ENCODE results near the gene DHCR7. TPM values are rescaled to one million over a fixed set of nuclear protein-coding genes. Genes with fewer than 3 reads are reported as not detected.

The DHCR7 gene
- total RNA-seq, 2 experiments from 2014 or later = 66.4 to 68.9 TPM

DNA sequence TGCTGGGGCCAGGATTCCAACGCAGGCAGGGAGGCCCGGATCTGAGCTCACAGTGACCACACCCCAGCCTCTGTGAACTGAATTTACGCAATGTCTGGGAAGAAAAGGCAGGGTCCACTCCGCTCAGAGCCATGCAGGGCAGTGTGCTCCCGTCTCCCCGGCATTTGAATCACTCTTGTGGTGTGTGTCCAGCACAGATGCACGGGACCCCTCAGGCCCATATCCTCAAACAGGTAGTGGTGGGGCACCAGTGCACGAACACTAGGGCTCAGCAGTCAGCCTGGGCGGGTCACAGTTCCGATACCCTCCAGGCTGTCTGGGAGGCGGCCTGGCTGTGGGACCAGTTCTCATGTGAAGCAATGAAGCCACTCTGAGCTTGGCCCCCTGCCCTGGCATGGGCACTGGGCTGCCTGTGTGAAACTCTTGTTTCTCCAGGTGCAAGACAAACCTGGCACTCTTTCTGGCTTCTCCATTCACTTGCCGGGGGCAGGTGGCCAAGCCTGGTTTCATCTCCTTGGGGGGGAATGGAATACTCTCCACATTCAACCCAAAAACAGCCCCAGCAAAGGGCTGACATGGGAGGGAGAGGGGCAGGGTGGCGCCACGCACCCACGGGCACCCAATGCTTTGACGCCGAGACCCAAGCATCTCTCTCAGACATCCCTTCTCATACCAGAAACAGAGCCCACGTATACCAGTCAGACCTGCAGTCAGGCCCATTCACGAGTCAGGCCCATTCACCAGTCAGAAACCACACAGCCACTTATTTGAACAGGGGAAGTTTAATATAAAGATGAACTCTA lies 14.3 kb downstream of the DHCR7 start:
- POLR2A ChIA-PET = interaction anchor here (0.8 to 1.0 kb wide), 2 partner anchors 10 to 18 kb away, joined by 3 to 4 read pairs; no protein-coding TSS in a partner anchor
- Mint-ChIP-seq H3K27me3 (no peaks in the 10 kb centered on the region), H3K27ac (no peak overlapping the region)

DNA sequence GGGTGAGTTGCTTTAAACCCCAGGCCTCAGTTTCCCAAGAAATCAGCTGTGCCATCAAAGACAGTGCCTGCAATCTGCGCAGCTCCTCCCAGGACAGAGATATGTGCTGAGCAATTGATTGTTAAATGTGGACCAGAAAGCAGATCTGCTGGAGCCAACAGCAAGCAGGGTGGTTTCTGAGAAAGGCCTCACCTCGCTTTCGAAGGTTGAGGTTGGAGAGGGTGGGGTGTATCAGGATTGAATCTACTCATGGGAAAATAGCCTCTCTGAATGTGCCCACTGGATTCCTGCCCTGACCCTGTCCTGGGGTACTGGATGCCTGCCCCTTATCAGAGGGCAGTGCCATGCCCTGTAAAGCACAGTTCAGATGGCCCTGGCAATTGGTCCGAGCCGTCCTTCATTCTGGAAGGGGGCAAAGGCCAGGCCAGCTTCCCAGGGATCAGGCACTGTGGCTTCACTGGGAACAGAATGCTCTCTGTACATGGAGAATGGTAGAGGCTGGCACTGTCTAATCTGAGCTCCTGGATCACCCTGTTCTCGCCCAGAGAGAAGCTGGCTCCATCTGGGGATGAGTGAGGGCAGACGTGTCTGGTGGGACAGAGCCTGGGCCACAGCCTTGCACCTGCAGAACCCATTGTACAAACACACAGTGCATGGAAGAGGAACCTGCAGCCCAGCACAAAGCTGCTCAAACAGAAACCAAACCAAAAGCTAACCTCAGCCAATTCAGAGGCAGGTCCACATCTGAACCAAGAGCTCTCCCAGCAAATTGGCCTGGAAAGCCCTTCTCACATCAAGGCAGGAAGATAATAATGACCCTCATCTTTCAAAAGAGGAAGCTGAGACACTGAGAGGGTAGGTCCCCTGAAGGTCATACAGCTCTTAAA lies 15.2 kb downstream of the DHCR7 start:
- ChIA-PET POLR2A (interaction anchor here (0.8 to 1.0 kb wide), 2 partner anchors 9 to 14 kb away, joined by 4 read pairs; no protein-coding TSS in a partner anchor), CTCF (no interaction called here)
- no peaks in the 10 kb centered on the region for H3K4me1 Mint-ChIP-seq (ENCODE audit: low read depth)
- H3K4me3 Mint-ChIP-seq = no peak overlapping the region
- DNase-seq = no peak
- H3K36me3 Mint-ChIP-seq (ENCODE audit: low read depth) = peaks cover 12% of the 10 kb centered on the region
- no peak overlapping the region for H3K27ac Mint-ChIP-seq
- peaks cover 1% of the 10 kb centered on the region for H3K9me3 Mint-ChIP-seq
- no peak for ATAC-seq
- H3K27me3 Mint-ChIP-seq = no peaks in the 10 kb centered on the region
- TF ChIP-seq, protein P1, sequence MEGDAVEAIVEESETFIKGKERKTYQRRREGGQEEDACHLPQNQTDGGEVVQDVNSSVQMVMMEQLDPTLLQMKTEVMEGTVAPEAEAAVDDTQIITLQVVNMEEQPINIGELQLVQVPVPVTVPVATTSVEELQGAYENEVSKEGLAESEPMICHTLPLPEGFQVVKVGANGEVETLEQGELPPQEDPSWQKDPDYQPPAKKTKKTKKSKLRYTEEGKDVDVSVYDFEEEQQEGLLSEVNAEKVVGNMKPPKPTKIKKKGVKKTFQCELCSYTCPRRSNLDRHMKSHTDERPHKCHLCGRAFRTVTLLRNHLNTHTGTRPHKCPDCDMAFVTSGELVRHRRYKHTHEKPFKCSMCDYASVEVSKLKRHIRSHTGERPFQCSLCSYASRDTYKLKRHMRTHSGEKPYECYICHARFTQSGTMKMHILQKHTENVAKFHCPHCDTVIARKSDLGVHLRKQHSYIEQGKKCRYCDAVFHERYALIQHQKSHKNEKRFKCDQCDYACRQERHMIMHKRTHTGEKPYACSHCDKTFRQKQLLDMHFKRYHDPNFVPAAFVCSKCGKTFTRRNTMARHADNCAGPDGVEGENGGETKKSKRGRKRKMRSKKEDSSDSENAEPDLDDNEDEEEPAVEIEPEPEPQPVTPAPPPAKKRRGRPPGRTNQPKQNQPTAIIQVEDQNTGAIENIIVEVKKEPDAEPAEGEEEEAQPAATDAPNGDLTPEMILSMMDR (IDR thresholded peaks at IDR 0.05) = no peak
- intact Hi-C loops (cut with micrococcal nuclease) = no loop called here

More for the DNA sequence above, 14.3 kb downstream of the DHCR7 start:
- no peaks in the 10 kb centered on the region for H3K4me1 Mint-ChIP-seq (ENCODE audit: low read depth)
- CTCF ChIA-PET = no interaction called here
- H3K36me3 Mint-ChIP-seq (ENCODE audit: low read depth) = peaks cover 16% of the 10 kb centered on the region
- DNase-seq = no peak
- no peak for ATAC-seq
- no peaks in the 10 kb centered on the region for H3K9me3 Mint-ChIP-seq
- H3K4me3 Mint-ChIP-seq = no peak overlapping the region
- intact Hi-C loops (cut with micrococcal nuclease) = no loop called here
- TF ChIP-seq, protein P1 (IDR thresholded peaks at IDR 0.05) = no peak

DNA sequence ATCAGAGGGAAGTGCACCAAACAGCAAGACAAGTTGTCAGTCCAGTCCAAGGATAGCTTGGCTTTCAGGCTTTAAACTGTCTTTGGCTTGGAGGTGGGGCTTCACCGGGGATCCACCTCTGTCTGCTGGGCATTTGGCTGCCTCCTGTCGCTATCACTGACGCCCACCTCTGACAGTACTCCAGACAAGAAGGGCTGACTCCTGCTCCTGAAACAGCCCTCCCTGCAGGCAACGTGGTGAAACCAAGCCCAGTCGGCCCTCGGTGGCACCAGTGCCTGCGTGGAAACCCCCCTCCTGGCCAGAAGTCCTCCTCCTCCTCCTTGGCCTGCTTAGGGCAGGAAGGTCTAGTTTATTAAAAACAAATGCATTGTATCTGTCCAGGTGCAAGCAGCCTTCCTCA lies 16.9 kb downstream of the DHCR7 start:
- ChIA-PET POLR2A (no interaction called here), CTCF (no interaction called here)
- TF ChIP-seq, protein P1 (IDR thresholded peaks at IDR 0.05) = no peak
- peaks cover 4% of the 10 kb centered on the region for H3K4me1 Mint-ChIP-seq (ENCODE audit: low read depth)
- no peak overlapping the region for H3K4me3 Mint-ChIP-seq
- H3K27me3 Mint-ChIP-seq = no peaks in the 10 kb centered on the region
- intact Hi-C loops (cut with micrococcal nuclease) = no loop called here
- H3K36me3 Mint-ChIP-seq (ENCODE audit: low read depth) = peaks cover 3% of the 10 kb centered on the region
- no peak for DNase-seq
- no peak overlapping the region for H3K27ac Mint-ChIP-seq
- no peak for ATAC-seq
- H3K9me3 Mint-ChIP-seq = peaks cover 1% of the 10 kb centered on the region

DNA sequence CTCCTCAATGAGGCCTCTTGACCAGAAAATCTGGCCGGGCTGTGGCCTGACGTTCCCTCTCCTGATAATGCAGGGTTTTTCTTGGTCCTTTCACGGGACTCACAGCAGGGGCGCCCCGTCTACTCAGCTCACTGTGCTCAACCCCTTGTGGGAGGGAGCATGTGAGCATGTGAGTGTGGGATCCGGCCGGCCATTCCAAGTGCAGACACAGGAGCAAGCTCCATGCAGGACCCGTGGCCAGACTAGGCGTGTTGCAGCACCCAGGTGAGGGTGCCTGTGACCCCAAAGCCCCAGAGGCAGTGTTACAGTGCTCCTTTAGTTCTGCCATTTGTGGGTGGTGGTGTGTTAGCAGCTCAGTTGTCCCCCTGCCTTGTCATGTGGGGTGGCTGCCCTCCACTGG lies 18.0 kb downstream of the DHCR7 start:
- ATAC-seq (no peak), DNase-seq (no peak)
- no peaks in the 10 kb centered on the region for H3K27me3 Mint-ChIP-seq
- POLR2A ChIA-PET = interaction anchor here (0.9 kb wide), 1 partner anchor 9 kb away, joined by 3 read pairs; no protein-coding TSS in a partner anchor
- H3K36me3 Mint-ChIP-seq (ENCODE audit: low read depth) = peaks cover 2% of the 10 kb centered on the region
- TF ChIP-seq, protein P1 (IDR thresholded peaks at IDR 0.05) = no peak
- H3K4me3 Mint-ChIP-seq = no peak overlapping the region
- intact Hi-C loops (cut with micrococcal nuclease) = no loop called here
- CTCF ChIA-PET = no interaction called here
- no peak overlapping the region for H3K27ac Mint-ChIP-seq
- peaks cover 11% of the 10 kb centered on the region for H3K4me1 Mint-ChIP-seq (ENCODE audit: low read depth)
- peaks cover 1% of the 10 kb centered on the region for H3K9me3 Mint-ChIP-seq
